ENCODE measurements around the gene TBC1D24.

TBC1D24 gene

GRCh38 chr16:2450535-2450934 lies 24.4 kb upstream of the TBC1D24 start:
- DNase-seq (ENCODE audit: low read depth, low spot score) = no peak

DNA sequence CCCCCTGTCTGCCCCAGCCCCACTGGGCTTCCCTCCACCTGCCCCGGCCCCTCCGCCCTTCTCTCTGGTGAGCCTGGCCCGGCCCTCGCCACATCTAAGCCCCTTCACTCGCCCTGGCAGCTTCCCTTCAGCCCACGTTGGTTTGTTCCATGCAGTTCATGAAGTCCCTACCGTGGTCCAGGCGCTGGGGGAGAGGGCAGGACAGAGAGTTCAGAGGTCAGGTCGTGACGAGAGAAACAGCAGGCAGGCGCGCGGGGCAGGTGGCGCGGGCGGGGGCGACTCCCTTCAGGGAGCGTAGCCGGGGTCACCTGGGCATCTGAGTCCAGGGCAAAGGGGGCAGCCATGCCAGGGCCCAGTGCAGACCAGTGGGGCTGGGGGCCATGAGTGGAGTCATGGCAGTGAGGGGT lies 23.9 kb upstream of the TBC1D24 start:
- DNase-seq (ENCODE audit: low read depth, low spot score) = no peak

DNA sequence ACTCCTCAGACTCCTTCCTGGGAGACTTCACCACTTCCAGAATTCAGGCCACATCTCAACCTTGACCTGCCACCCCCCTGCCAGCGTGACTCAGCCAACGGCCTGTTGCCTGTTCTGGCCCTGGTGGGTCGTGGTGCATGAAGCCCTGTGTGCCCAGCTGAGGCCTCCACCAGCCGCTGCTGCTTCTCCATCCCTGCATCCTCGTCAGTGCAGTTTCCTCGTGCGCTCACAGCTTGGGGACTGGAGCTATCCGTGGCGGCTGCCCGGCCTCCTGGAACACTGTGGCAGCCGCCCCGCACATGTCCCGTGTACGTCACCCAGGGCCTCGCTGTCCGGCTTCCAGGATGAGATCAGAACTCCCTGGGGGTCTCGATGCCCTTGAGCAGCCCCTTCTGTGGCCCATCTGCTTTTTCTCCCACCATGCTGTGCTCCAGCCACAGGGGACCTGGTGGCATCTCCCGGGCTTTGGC lies 23.0 kb upstream of the TBC1D24 start:
- no peak for DNase-seq (ENCODE audit: low read depth, low spot score)

DNA sequence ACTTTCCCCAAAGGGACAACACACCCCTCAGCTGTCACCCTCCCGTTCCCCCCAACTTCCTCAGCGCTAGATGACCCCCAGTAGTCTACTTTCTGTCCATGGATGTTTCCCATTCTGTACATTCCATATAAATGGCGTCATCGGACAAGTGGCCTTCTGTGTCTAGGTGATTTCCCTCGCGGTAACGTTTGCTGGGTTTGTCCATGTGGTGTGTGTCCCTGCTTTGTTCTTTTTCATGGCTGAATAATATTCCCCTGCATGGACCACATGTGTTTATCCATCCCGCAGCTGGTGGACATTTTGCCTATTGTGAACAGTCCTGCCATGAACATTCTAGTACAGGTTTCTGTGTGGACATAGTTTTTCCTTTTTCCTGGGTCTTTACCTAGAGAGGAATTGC lies 22.3 kb upstream of the TBC1D24 start:
- no peak for DNase-seq (ENCODE audit: low read depth, low spot score)

DNA sequence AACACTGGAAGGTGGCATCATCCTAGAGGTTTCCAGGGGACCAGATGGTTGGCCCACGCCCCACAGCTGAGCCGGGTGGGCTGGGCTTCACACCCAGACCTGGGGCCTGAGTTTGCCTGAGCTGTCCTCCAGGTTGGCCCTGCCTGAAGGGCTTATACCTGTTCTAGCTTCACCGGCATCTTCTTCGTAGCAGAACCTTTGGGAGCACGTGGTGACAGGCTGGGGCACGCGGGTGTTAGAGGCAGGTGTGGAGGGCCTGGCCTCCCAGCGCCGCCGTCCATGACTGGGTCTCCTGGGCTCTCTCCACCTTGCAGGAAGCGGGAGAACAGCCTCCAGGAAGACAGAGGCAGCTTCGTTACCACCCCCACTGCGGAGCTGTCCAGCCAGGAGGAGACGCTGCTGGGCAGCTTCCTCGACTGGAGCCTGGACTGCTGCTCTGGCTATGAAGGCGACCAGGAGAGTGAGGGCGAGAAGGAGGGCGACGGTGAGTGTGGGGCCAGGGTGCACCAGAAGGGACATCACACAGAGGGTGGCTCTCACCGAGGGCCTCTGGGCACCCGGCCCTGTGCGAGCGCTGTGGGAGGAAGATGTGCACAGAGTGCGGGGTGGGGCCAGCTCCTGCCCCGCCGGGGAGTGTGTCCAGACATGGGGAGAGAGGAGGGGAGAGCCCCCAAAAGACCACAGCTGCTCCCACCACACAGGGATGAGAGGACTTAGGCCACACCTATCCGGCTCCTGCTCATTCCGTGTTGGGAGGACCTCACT lies 19.7 kb upstream of the TBC1D24 start:
- no peak for DNase-seq (ENCODE audit: low read depth, low spot score)

GRCh38 chr16:2456551-2457153 lies 18.3 kb upstream of the TBC1D24 start:
- DNase-seq (ENCODE audit: low read depth, low spot score) = no peak

DNA sequence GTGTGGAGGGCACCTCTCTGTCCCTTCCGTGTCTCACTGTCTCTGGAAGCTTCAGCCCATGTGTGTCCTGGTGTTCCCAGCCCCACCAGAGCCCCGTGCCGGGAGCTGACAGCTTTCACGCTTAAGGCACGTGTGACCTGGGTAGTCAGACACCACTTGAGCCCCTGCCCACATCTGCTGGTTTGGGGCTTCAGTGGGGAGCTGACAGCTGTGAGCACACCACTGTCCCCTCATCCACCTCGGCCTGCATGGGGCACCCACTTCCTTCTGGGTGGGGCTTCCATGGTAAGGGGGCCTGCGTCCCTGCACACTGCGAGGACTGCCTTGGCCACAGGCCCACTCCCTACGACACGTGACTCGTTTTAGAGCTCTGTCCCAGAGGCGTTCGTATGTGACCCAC lies 17.7 kb upstream of the TBC1D24 start:
- DNase-seq (ENCODE audit: low read depth, low spot score) = no peak

DNA sequence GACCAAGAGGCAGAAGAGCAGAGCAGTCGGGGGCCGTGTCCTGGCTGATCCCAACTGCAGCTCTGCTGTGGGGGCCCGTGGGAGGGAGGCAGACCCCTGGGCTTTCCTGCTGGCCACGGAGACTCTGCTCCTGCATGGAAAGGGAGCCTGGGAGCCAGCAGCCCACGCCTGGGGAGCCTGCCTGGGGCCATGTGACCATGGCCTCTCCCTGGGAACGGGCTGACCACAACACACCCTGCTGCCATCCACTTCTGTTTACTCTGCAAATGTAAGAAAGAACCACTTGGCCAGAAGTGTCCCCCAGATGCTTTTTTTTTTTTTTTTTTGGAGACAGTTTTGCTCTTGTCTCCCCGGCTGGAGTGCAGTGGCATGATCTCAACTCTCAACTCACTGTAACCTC lies 17.0 kb upstream of the TBC1D24 start:
- no peak for DNase-seq (ENCODE audit: low read depth, low spot score)

GRCh38 chr16:2458887-2459646 lies 15.9 kb upstream of the TBC1D24 start:
- DNase-seq (ENCODE audit: low read depth, low spot score) = no peak

GRCh38 chr16:2459647-2460390 lies 15.1 kb upstream of the TBC1D24 start, which contains the start of gene TEDC2:
TSS of gene TEDC2 (plus strand) at chr16:2460109. CDS start at chr16:2460145, 36 bp downstream.
- peak; percentile 86 for DNase-seq (ENCODE audit: low read depth, low spot score)

GRCh38 chr16:2460391-2460713 lies 14.6 kb upstream of the TBC1D24 start:
- DNase-seq (ENCODE audit: low read depth, low spot score) = no peak

- no peak for DNase-seq (ENCODE audit: low read depth, low spot score)
Observed at GRCh38 chr16:2460916-2461315, 14.0 kb upstream of the TBC1D24 start.

DNA sequence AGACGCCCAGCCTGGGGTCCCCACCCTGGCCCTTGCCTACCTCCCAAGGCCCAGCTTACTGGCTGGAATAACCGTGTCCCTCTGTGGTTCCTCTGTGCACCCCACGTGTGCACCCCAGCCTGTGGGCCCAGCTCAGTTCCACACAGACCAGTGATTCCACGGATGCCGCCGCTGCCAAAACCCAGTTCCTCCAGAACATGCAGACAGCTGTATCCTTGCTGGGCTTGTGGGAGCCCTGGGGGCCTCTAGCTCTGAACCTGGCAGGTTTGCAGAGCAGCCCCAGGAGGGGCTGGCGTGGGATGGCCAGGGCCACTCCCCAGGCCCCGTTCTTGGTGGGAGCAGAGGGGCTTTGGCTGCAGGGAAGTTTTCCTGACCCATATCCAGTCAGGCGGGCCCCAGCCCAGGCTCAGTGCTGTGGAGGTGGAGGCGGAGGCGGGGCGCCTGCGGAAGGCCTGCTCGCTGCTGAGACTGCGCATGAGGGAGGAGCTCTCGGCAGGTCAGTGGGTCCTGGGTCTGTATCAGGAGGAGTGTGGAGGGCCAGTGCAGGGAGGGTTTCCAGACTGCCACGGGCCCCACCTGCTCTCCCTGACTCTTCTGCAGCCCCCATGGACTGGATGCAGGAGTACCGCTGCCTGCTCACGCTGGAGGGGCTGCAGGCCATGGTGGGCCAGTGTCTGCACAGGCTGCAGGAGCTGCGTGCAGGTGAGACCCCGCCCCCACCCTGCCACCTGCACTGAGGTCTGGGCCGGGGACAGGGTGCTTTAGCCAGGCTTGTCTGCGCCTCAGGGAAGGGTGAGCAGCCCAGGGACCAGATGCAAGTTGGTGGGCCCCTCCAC lies 12.7 kb upstream of the TBC1D24 start:
- no peak for DNase-seq (ENCODE audit: low read depth, low spot score)

DNA sequence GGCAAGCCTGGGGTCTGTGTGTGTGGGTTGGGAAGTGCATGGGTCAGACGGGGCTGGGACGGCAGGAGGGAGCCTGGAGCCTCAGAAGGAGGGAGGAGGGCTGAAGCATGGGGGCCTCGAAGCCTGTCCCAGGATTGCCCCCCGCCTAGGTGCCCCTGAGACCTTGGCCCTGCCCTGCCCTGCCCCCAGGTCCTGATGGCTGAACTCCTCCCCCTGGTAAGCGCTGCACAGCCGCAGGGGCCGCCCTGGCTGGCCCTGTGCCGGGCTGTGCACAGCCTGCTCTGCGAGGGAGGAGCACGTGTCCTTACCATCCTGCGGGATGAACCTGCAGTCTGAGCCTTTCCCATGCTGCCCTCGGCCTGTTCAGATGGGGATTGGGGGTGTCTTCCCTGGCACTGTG lies 10.6 kb upstream of the TBC1D24 start:
- no peak for DNase-seq (ENCODE audit: low read depth, low spot score)

DNA sequence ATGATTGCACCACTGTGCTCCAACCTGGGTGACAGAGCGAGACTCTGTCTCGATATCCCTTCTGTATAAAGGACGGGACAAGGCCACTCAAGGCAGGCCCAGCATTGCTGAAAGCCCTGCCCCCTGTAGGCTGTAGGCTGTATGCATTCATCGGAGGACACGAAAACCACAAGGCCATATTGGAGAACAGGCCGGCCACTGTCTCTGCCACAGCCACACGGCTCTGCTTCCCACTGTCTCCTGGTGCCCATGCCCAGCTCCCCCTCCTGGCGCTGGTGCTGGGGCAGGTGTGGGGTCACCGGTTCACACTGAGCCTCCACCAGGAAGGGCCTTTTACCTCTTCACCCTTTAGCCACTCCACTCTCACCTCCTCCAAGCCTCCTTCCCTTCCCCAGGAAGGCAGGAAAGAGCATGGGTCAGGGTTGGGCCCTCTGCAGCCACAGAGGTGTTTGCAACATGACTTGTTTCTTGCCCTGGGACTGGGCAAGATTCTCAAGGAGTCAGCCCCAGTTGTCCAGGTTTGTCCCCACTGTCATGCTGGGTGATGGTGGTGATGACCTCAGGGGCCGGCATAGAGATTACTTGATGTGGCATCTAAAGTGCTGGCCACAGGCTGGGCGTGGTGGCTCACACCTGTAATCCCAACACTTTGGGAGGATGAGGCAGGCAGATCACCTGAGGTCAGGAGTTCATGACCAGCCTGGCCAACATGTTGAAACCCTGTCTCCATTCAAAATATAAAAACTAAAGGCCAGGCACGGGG lies 9.1 kb upstream of the TBC1D24 start:
- DNase-seq (ENCODE audit: low read depth, low spot score) = no peak

- DNase-seq (ENCODE audit: low read depth, low spot score) = no peak
Observed at GRCh38 chr16:2466667-2467527, 8.0 kb upstream of the TBC1D24 start.

GRCh38 chr16:2467528-2468232 lies 7.2 kb upstream of the TBC1D24 start:
- DNase-seq (ENCODE audit: low read depth, low spot score) = no peak

DNA sequence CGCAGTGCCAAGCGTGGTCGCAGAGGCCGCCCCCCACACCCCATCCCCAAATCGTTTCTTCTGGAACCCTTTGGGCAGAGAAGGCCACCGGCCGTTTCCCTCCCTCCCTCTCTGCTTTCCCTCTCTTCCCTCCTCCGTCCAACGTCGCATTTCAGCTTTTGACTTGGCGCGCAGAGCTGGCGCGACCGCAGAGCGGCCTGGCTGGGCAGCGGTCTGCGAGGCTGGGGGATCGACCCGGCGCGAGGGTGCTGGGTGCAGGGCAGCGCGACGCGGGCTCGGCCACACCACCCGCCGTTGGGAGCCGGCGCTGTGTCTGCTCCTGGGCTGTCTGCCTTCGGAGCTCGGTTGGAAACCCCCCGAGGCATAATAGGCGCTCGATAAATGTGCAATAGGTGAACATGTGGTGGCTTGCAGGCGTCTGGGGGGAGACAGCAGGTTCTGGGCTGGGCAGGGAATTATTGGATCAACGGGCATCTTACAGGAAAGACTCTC lies 6.6 kb upstream of the TBC1D24 start:
- no peak for DNase-seq (ENCODE audit: low read depth, low spot score)
